ENCODE data around the gene TMPRSS9.
A peak's percentile ranks its signal among the peaks of the same experiment; 100 is the strongest.
"Not testable (repeated sequence)": the region's sequence is repeated elsewhere in the genome, so short reads cannot be mapped to it uniquely, and the experiment has no call there.

The TMPRSS9 gene

DNA sequence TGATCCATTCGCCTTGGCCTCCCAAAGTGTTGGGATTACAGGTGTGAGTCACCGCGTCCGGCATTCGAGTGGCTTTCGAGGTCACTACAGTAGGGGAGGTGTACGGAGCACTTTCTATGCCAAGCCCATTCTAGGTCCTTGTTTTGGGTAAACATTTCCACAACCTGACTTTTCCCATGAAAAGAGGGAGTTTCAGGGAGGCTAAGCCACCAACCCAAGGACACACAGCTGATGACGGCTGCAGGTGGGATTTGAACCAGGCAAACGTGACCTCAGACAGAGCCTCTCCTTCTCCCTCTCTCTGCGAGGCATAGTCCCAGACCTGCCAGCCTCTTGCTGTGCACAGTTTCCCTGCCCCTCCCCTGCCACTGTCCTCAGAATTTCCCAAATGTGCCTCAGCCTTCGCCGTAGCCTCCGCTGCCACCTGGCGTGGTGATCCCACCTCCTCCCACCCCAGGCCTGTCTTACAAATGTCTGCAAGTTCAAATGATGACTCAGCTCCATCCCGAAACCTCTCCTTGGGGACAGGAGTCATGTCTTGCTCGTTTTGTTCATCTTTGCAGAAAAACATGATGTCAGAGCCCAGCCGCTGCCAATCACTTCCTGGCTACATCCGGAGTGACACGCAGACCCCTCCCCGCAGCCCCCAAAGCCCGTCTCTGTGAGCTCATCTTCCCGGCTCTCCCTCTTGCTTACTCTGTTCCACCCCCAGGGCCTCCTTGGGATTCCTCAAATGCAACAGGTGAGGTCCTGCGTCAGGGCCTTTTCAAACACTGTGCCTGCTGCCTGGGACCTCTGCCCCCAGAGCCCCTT is 109.2 kb downstream of the TMPRSS9 start:
- Histone ChIP-seq H3K27ac (no peak overlapping the region), H3K4me3 (no peak overlapping the region)

DNA sequence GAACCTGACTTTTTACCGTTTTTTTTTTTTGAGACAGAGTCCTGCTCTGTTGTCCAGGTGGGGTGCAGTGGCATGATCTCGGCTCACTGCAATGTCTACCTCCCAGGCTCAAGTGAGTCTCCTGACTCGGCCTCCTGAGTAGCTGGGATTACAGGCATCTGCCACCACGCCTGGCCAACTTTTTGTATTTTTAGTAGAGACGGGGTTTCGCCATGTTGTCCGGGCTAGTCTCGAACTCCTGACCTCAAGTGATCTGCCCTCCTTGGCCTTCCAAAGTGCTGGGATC is 109.8 kb downstream of the TMPRSS9 start:
- not testable (repeated sequence) for H3K4me3 ChIP-seq, H3K27ac ChIP-seq

- Histone ChIP-seq H3K4me3 (peak overlapping the region; percentile 58 to 98 (median 85)), H3K27ac (peak overlapping the region in 20 of 21 experiments; percentile 28 to 97 (median 88))
Measured at GRCh38 chr19:2474232-2475017, 114.4 kb downstream of the TMPRSS9 start.

GRCh38 chr19:2475018-2475701 is 115.1 kb downstream of the TMPRSS9 start:
- H3K4me3 ChIP-seq, result peak overlapping the region; percentile 58 to 98 (median 85)
- H3K27ac ChIP-seq, result peak overlapping the region; percentile 2 to 97 (median 87)
